CD4-positive, alpha-beta T cell treated with Interferon gamma for 1 hour (primary cell): ENCODE measurements around the gene CCDC88C.

ENCODE experiments used
- DNase-seq: peaks from one replicate; pipeline ENCODE4 v3.0.0-alpha.2; 2020

Gene CCDC88C

GRCh38 chr14:91305650-91306431, 111.8 kb downstream of the CCDC88C start:
- DNase-seq, result no peak

- no peak for DNase-seq
Measured at GRCh38 chr14:91303924-91304229, 113.7 kb downstream of the CCDC88C start.

- DNase-seq, result peak; percentile 64
Measured at GRCh38 chr14:91303091-91303923, 114.3 kb downstream of the CCDC88C start.

GRCh38 chr14:91302391-91302790, 115.2 kb downstream of the CCDC88C start:
- no peak for DNase-seq

- DNase-seq, result no peak
Measured at GRCh38 chr14:91300957-91301356, 116.7 kb downstream of the CCDC88C start.

- DNase-seq, result no peak
Measured at GRCh38 chr14:91300283-91300895, 117.2 kb downstream of the CCDC88C start.

- no peak for DNase-seq
Measured at GRCh38 chr14:91299121-91300115, 118.2 kb downstream of the CCDC88C start.

- no peak for DNase-seq
Measured at GRCh38 chr14:91298576-91298975, 119.0 kb downstream of the CCDC88C start.

GRCh38 chr14:91297081-91297711, 120.4 kb downstream of the CCDC88C start:
- no peak for DNase-seq

- no peak for DNase-seq
Measured at GRCh38 chr14:91295851-91296796, 121.5 kb downstream of the CCDC88C start.

- no peak for DNase-seq
Measured at GRCh38 chr14:91295276-91295845, 122.3 kb downstream of the CCDC88C start.

- no peak for DNase-seq
Measured at GRCh38 chr14:91294153-91294552, 123.5 kb downstream of the CCDC88C start.

GRCh38 chr14:91293281-91293680, 124.3 kb downstream of the CCDC88C start:
- no peak for DNase-seq

GRCh38 chr14:91292491-91292890, 125.1 kb downstream of the CCDC88C start:
- DNase-seq, result no peak

- DNase-seq, result no peak
Measured at GRCh38 chr14:91291786-91292405, 125.7 kb downstream of the CCDC88C start.

GRCh38 chr14:91290986-91291385, 126.6 kb downstream of the CCDC88C start:
- no peak for DNase-seq

GRCh38 chr14:91289464-91289863, 128.2 kb downstream of the CCDC88C start:
- no peak for DNase-seq

GRCh38 chr14:91288876-91289275, 128.7 kb downstream of the CCDC88C start:
- DNase-seq, result no peak

- peak; percentile 65 for DNase-seq
Measured at GRCh38 chr14:91286530-91286937, 131.1 kb downstream of the CCDC88C start.
